GM21367 (cell line): ENCODE measurements around the gene ZNF664.

ENCODE experiments used
- ATAC-seq: cut with Tn5 transposase; IDR thresholded peaks from one replicate; pipeline ENCODE4 v1.9.1; 2021; ENCODE audit not compliant: unreplicated experiment

ZNF664 gene

GRCh38 chr12:124059752-124060151 lies 86.7 kb downstream of the ZNF664 start:
- no peak for ATAC-seq
